Caco-2 (cell line): Measurements from ENCODE around the gene DPY19L3. TPM values are rescaled to one million over a fixed set of nuclear protein-coding genes. Genes with fewer than 3 reads are reported as not detected.

ENCODE experiments used
- BruUV-seq: library from RNA; stranded (reverse); fragments of 400-500 nt; replicated peaks from 2 replicates; lab custom pipeline; 2021; lab: Mats Ljungman, UMichigan
- CTCF ChIA-PET: fragments of 300-600 bp; sonication (Branson Sonifier 250); formaldehyde crosslinking; loops from one replicate; lab custom pipeline; 2022; ENCODE audit warnings: antibody characterized with exemption; lab: Charles Lee
- POLR2A ChIA-PET: fragments of 300-600 bp; sonication (Branson Sonifier 250); formaldehyde crosslinking; loops from one replicate; lab custom pipeline; 2022; ENCODE audit warnings: antibody characterized with exemption; lab: Charles Lee
- DNase-seq, 2 experiments: peaks; one replicate each; pipeline versions ENCODE4 v3.0.0 to v3.0.0-alpha.2; 2020 to 2022
- H3K27me3 ChIP-seq: replicated peaks from 2 replicates; pipeline ENCODE4 v1.6.0; 2011; ENCODE audit warnings: low read length; ENCODE audit not compliant: control insufficient read depth, insufficient read depth
- H3K36me3 ChIP-seq: 2 replicates; pipeline ENCODE4 v1.5.1; 2011; ENCODE audit warnings: low read length; ENCODE audit not compliant: control insufficient read depth, insufficient read depth
- H3K4me1 ChIP-seq: fragments of 250-450 bp; sonication (Bioruptor Pico); 2 replicates; pipeline ENCODE4 v1.5.1; 2020; ENCODE audit warnings: mild to moderate bottlenecking
- H3K4me3 ChIP-seq: 2 replicates; pipeline ENCODE4 v1.5.1; 2011; ENCODE audit warnings: low read depth, mild to moderate bottlenecking, control low read depth, low read length
- H3K9me3 ChIP-seq: fragments of 250-450 bp; sonication (Bioruptor Pico); 2 replicates; pipeline ENCODE4 v1.5.1; 2020; ENCODE audit warnings: mild to moderate bottlenecking, moderate library complexity
- H3K27ac Mint-ChIP-seq: one replicate; pipeline ENCODE4 v1.8.0; 2022; ENCODE audit warnings: mixed read lengths; ENCODE audit not compliant: unreplicated experiment
- H3K27me3 Mint-ChIP-seq: one replicate; pipeline ENCODE4 v1.8.0; 2022; ENCODE audit warnings: mixed read lengths; ENCODE audit not compliant: insufficient read depth, unreplicated experiment
- H3K36me3 Mint-ChIP-seq: one replicate; pipeline ENCODE4 v1.8.0; 2022; ENCODE audit warnings: mild to moderate bottlenecking, mixed read lengths; ENCODE audit not compliant: insufficient read depth, unreplicated experiment
- H3K4me1 Mint-ChIP-seq: one replicate; pipeline ENCODE4 v1.8.0; 2022; ENCODE audit warnings: low read depth, mixed read lengths; ENCODE audit not compliant: unreplicated experiment
- H3K4me3 Mint-ChIP-seq: one replicate; pipeline ENCODE4 v1.8.0; 2022; ENCODE audit warnings: mild to moderate bottlenecking, moderate library complexity, mixed read lengths; ENCODE audit not compliant: unreplicated experiment
- H3K9me3 Mint-ChIP-seq: one replicate; pipeline ENCODE4 v1.8.0; 2022; ENCODE audit warnings: mixed read lengths; ENCODE audit not compliant: unreplicated experiment
- intact Hi-C: fragments of 100-400 bp; cut with micrococcal nuclease; formaldehyde crosslinking; loops from one replicate; pipeline ENCODE4 v1.10.0; 2022; ENCODE audit not compliant: unreplicated experiment
- total RNA-seq: library from RNA; stranded (reverse); gene quantifications from 2 replicates; pipeline ENCODE4 v1.2.3, GENCODE V29; 2022
- TF ChIP-seq, protein P1 (sequence below), 2 experiments: fragments of 200-600 bp in 1 of 2; IDR thresholded peaks; 1 replicate in 1 of 2; 2 replicates in 1 of 2; pipeline versions ENCODE4 v1.5.1 to v1.8.0; 2011 to 2022; ENCODE audit warnings: antibody characterized with exemption in 1 of 2, control low read depth in 1 of 2, inconsistent platforms in 1 of 2, low read depth in 1 of 2, low read length in 1 of 2, mild to moderate bottlenecking in 1 of 2, moderate library complexity in 1 of 2; ENCODE audit not compliant: insufficient read depth in 1 of 2, severe bottlenecking in 1 of 2, unreplicated experiment in 1 of 2

Gene DPY19L3
- total RNA-seq, 1 experiment from 2014 or later, result 40.7 TPM

- H3K27me3 ChIP-seq, result no peaks in the 10 kb centered on the region
- POLR2A ChIA-PET, result interaction anchor here (0.7 kb wide), 1 partner anchor 1126 kb away, joined by 4 read pairs; no protein-coding TSS in a partner anchor
- TF ChIP-seq, protein P1, sequence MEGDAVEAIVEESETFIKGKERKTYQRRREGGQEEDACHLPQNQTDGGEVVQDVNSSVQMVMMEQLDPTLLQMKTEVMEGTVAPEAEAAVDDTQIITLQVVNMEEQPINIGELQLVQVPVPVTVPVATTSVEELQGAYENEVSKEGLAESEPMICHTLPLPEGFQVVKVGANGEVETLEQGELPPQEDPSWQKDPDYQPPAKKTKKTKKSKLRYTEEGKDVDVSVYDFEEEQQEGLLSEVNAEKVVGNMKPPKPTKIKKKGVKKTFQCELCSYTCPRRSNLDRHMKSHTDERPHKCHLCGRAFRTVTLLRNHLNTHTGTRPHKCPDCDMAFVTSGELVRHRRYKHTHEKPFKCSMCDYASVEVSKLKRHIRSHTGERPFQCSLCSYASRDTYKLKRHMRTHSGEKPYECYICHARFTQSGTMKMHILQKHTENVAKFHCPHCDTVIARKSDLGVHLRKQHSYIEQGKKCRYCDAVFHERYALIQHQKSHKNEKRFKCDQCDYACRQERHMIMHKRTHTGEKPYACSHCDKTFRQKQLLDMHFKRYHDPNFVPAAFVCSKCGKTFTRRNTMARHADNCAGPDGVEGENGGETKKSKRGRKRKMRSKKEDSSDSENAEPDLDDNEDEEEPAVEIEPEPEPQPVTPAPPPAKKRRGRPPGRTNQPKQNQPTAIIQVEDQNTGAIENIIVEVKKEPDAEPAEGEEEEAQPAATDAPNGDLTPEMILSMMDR (IDR thresholded peaks at IDR 0.05; ENCODE audit: insufficient read depth in 1 of 2, low read depth in 1 of 2, low read length in 1 of 2, severe bottlenecking in 1 of 2, unreplicated experiment in 1 of 2), result no peak
- Mint-ChIP-seq H3K4me3 (no peak overlapping the region), H3K9me3 (no peaks in the 10 kb centered on the region), H3K4me1 (peaks cover 11% of the 10 kb centered on the region), H3K36me3 (peaks cover 11% of the 10 kb centered on the region), H3K27me3 (no peaks in the 10 kb centered on the region), H3K27ac (no peak overlapping the region)
- BruUV-seq, result no TSS peak
- DNase-seq, result peak in 1 of 2 experiments; percentile 11
- peaks cover 23% of the 10 kb centered on the region for H3K4me1 ChIP-seq
- intact Hi-C loops, result no loop called here
- CTCF ChIA-PET, result no interaction called here
- H3K36me3 ChIP-seq, result no peaks in the 10 kb centered on the region
- H3K9me3 ChIP-seq, result no peaks in the 10 kb centered on the region
- no peak overlapping the region for H3K4me3 ChIP-seq
These were observed 7.9 kb upstream of the DPY19L3 start for GRCh38 chr19:32397671-32398101.

- H3K4me1 Mint-ChIP-seq, result peaks cover 5% of the 10 kb centered on the region
- POLR2A ChIA-PET, result no interaction called here
These were observed 3.6 kb upstream of the DPY19L3 start for GRCh38 chr19:32401992-32402391.

GRCh38 chr19:32403291-32403995, 2.1 kb upstream of the DPY19L3 start:
- CTCF ChIA-PET, result interaction anchor here (0.7 kb wide), 1 partner anchor 85 kb away, joined by 3 read pairs; no protein-coding TSS in a partner anchor

More at GRCh38 chr19:32401992-32402391, 3.6 kb upstream of the DPY19L3 start:
- no peaks in the 10 kb centered on the region for H3K9me3 ChIP-seq
- no peaks in the 10 kb centered on the region for H3K36me3 ChIP-seq
- TF ChIP-seq, protein P1 (IDR thresholded peaks at IDR 0.05; ENCODE audit: insufficient read depth in 1 of 2, low read depth in 1 of 2, low read length in 1 of 2, severe bottlenecking in 1 of 2, unreplicated experiment in 1 of 2), result no peak
- Mint-ChIP-seq H3K4me3 (no peak overlapping the region), H3K27me3 (no peaks in the 10 kb centered on the region), H3K36me3 (no peaks in the 10 kb centered on the region), H3K27ac (no peak overlapping the region), H3K9me3 (no peaks in the 10 kb centered on the region)
- no TSS peak for BruUV-seq
- H3K27me3 ChIP-seq, result no peaks in the 10 kb centered on the region
- CTCF ChIA-PET, result no interaction called here
- intact Hi-C loops, result loop anchor here (10.0 kb wide), 1 partner anchor 273 kb away; the partner anchor contains the start of genes ANKRD27 and RGS9BP
- DNase-seq, result no peak
- H3K4me1 ChIP-seq, result peaks cover 14% of the 10 kb centered on the region
- H3K4me3 ChIP-seq, result no peak overlapping the region

More at GRCh38 chr19:32403291-32403995, 2.1 kb upstream of the DPY19L3 start:
- no peak overlapping the region for H3K4me3 ChIP-seq
- Mint-ChIP-seq H3K27ac (no peak overlapping the region), H3K4me3 (peak overlapping the region; percentile 77), H3K9me3 (no peaks in the 10 kb centered on the region), H3K36me3 (no peaks in the 10 kb centered on the region), H3K27me3 (no peaks in the 10 kb centered on the region), H3K4me1 (peaks cover 15% of the 10 kb centered on the region)
- no peak for DNase-seq
- H3K4me1 ChIP-seq, result peaks cover 5% of the 10 kb centered on the region
- no peaks in the 10 kb centered on the region for H3K9me3 ChIP-seq
- BruUV-seq, result no TSS peak
- intact Hi-C loops, result loop anchor here (10.0 kb wide), 1 partner anchor 271 kb away; the partner anchor contains the start of genes ANKRD27 and RGS9BP
- H3K27me3 ChIP-seq, result no peaks in the 10 kb centered on the region
- TF ChIP-seq, protein P1 (IDR thresholded peaks at IDR 0.05; ENCODE audit: insufficient read depth in 1 of 2, low read depth in 1 of 2, low read length in 1 of 2, severe bottlenecking in 1 of 2, unreplicated experiment in 1 of 2), result no peak
- no peaks in the 10 kb centered on the region for H3K36me3 ChIP-seq
- POLR2A ChIA-PET, result interaction anchor here (0.5 kb wide), 1 partner anchor 21 kb away, joined by 3 read pairs; no protein-coding TSS in a partner anchor
